Measurements from ENCODE around the gene SPEN. TPM values are rescaled to one million over a fixed set of nuclear protein-coding genes. Genes with fewer than 3 reads are reported as not detected.

Gene SPEN
- total and polyA plus RNA-seq, 10 of the 15 experiments (the other 5 are each of a cell fraction or from before 2014, with no cell fraction given): 5.2 to 58.7 (median 20.1) TPM

GRCh38 chr1:15974855-15975254, 127.3 kb downstream of the SPEN start (continued):
- no peak for TF ChIP-seq IRF3 (IDR thresholded peaks at IDR 0.05)
- TF ChIP-seq RAD21 (IDR thresholded peaks at IDR 0.05; ENCODE audit: insufficient read depth, low read depth, low read length): no peak
- TF ChIP-seq ATF2 (IDR thresholded peaks at IDR 0.05; ENCODE audit: low read length): peak; percentile 55; the same call in 1 of the 2 replicates
- TF ChIP-seq HDGF (IDR thresholded peaks at IDR 0.05): peak; percentile 17; the same call in 1 of the 2 replicates
- TF ChIP-seq POLR2AphosphoS2 (IDR thresholded peaks at IDR 0.05; ENCODE audit: low read depth, low read length): no peak
- TF ChIP-seq POLR2A (IDR thresholded peaks at IDR 0.05; ENCODE audit: low read depth, low read length): no peak
- TF ChIP-seq ZSCAN29 (IDR thresholded peaks at IDR 0.05): no peak
- TF ChIP-seq MAX (IDR thresholded peaks at IDR 0.05; ENCODE audit: low read depth, low read length): no peak
- TF ChIP-seq ESRRA (IDR thresholded peaks at IDR 0.05; ENCODE audit: low read length): no peak
- TF ChIP-seq STAT1 (conservative IDR thresholded peaks at IDR 0.05): no peak
- TF ChIP-seq TBL1XR1 (IDR thresholded peaks at IDR 0.05; ENCODE audit: low read depth, low read length): no peak
- no peak for TF ChIP-seq ZNF622 (IDR thresholded peaks at IDR 0.05)
- TF ChIP-seq RFX5 (IDR thresholded peaks at IDR 0.05; ENCODE audit: low read depth, low read length): no peak
- peak; percentile 81 for TF ChIP-seq NFIC (IDR thresholded peaks at IDR 0.05; ENCODE audit: low read depth, low read length)
- no peak for TF ChIP-seq IRF4 (IDR thresholded peaks at IDR 0.05; ENCODE audit: low read depth, low read length)
- peak; percentile 11 for TF ChIP-seq BCL3 (IDR thresholded peaks at IDR 0.05; ENCODE audit: borderline replicate concordance, insufficient read depth, low read depth, low read length, poor library complexity, severe bottlenecking)
- no peak for TF ChIP-seq MLLT1 (IDR thresholded peaks at IDR 0.05)
- TF ChIP-seq GATAD2B (conservative IDR thresholded peaks at IDR 0.05; ENCODE audit: low read depth): no peak
- TF ChIP-seq SKIL (IDR thresholded peaks at IDR 0.05; ENCODE audit: low read depth, poor library complexity, severe bottlenecking): peak; percentile 74
- no peak for TF ChIP-seq E2F4 (IDR thresholded peaks at IDR 0.05; ENCODE audit: low read depth, low read length)
- peak; percentile 14; the same call in 1 of the 2 replicates for TF ChIP-seq NBN (IDR thresholded peaks at IDR 0.05)
